Kidney (tissue), 14 donors: ENCODE results near the gene PPFIA1. TPM values are rescaled to one million over a fixed set of nuclear protein-coding genes. Genes with fewer than 3 reads are reported as not detected.

Source experiments
- DNase-seq, 5 donors: peaks; one replicate each; pipeline ENCODE4 v3.0.0-alpha.2; 2013 to 2020
- FAIRE-seq: peaks from 2 replicates; lab custom pipeline; 2012; peaks lifted over from hg19 to GRCh38; lab: Jason Lieb, UNC
- H3K27ac ChIP-seq, 2 donors: one replicate each; pipeline ENCODE4 v1.7.0; 2013; ENCODE audit warnings: low read depth in 2 of 2, low read length in 2 of 2, inconsistent platforms in 1 of 2
- H3K27me3 ChIP-seq: one replicate; pipeline ENCODE4 v1.7.1; 2013; ENCODE audit warnings: low read length, inconsistent platforms; ENCODE audit not compliant: control insufficient read depth, insufficient read depth
- H3K36me3 ChIP-seq, 3 donors: one replicate each; pipeline versions ENCODE4 v1.7.0 to v1.7.1; 2013; ENCODE audit warnings: low read length in 3 of 3, control low read depth in 1 of 3, inconsistent platforms in 1 of 3; ENCODE audit not compliant: insufficient read depth in 3 of 3, control insufficient read depth in 2 of 3
- H3K4me1 ChIP-seq, 3 donors: one replicate each; pipeline versions ENCODE4 v1.7.0 to v1.7.1; 2013; ENCODE audit warnings: low read length in 3 of 3, inconsistent platforms in 1 of 3, low read depth in 1 of 3; ENCODE audit not compliant: control insufficient read depth in 2 of 3, insufficient read depth in 2 of 3
- H3K4me3 ChIP-seq, 3 donors: one replicate each; pipeline versions ENCODE4 v1.7.0 to v1.8.1; 2013; ENCODE audit warnings: low read length in 3 of 3, control low read depth in 1 of 3, inconsistent platforms in 1 of 3
- H3K9ac ChIP-seq, 3 donors: one replicate each; pipeline versions ENCODE4 v1.7.0 to v1.7.1; 2013; ENCODE audit warnings: low read length in 3 of 3, control low read depth in 1 of 3, inconsistent platforms in 1 of 3
- H3K9me3 ChIP-seq, 3 donors: one replicate each; pipeline versions ENCODE4 v1.7.0 to v1.7.1; 2013; ENCODE audit warnings: low read length in 3 of 3, control low read depth in 1 of 3, inconsistent platforms in 1 of 3; ENCODE audit not compliant: control insufficient read depth in 2 of 3, insufficient read depth in 1 of 3
- intact Hi-C: fragments of 100-400 bp; cut with DNase I; formaldehyde crosslinking; loops from one replicate; pipeline ENCODE4 v1.11.1; 2022
- polyA plus RNA-seq: library from polyadenylated mRNA; stranded (reverse); fragments of 350-450 nt; fragmentation: Illumina TruSeq; extraction: RNeasy Lipid Tissue Mini Kit (QIAGEN cat#74804); gene quantifications from one replicate; pipeline ENCODE4 v1.2.3, GENCODE V29; 2014; ENCODE audit warnings: low read depth, low replicate concordance; ENCODE audit not compliant: insufficient read depth
- total RNA-seq: library from RNA; stranded (reverse); fragmentation: NEBNext Ultra II Directional; extraction: Animal tissue kit (Norgen Biotek cat#: 25700); gene quantifications from one replicate; pipeline ENCODE4 v1.2.1, GENCODE V29; 2021
- TF ChIP-seq, protein P1 (sequence below): IDR thresholded peaks from 3 replicates; pipeline ENCODE4 v1.5.1; 2012; ENCODE audit warnings: mild to moderate bottlenecking, moderate library complexity, borderline replicate concordance; ENCODE audit not compliant: insufficient read depth; ENCODE audit errors: extremely low read depth
- donor health status: control.
- donor health status: control.
- donor health status: control.
- donor health status: control.
- donor health status: control.
- donor health status: DM: yes; HTN: yes; CAD: no.
- donor health status: Normal renal cell carcinoma (clear cell type).

The PPFIA1 gene
- total and polyA plus RNA-seq, 2 donors from 2014 or later: 19.1 to 53.0 TPM

DNA sequence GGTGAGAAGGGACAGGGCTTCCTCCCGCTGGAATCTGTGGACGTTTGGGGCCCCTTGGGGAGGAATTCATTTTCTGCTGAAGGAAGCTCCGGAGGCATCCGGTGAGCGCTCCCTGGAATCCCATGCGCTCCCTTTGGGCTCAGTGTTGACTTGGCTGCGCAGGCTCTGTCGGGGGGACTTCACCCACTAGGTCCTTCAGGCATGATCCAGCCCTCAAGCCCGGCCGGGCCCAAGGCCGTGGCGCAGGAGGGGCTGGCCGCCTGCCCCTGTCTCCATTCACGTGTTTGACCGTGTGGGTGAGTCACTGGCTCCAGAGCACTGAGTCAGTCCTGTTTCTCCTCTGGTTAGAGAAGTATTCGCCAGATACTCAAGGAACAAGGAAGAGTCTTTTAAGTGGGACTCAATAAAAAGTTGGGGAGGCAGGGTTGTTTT, 129.2 kb downstream of the PPFIA1 start:
- Histone ChIP-seq H3K4me3 (peak overlapping the region; percentile 12 to 79 (median 72)), H3K27ac (peak overlapping the region; percentile 73 to 78), H3K9me3 (no peaks in the 10 kb centered on the region), H3K9ac (peak overlapping the region in 2 of 3 donors; percentile 55 to 86), H3K4me1 (peaks cover 4 to 19% (median 9%) of the 10 kb centered on the region in 3 donors), H3K36me3 (no peaks in the 10 kb centered on the region), H3K27me3 (no peaks in the 10 kb centered on the region)
- TF ChIP-seq, protein P1, sequence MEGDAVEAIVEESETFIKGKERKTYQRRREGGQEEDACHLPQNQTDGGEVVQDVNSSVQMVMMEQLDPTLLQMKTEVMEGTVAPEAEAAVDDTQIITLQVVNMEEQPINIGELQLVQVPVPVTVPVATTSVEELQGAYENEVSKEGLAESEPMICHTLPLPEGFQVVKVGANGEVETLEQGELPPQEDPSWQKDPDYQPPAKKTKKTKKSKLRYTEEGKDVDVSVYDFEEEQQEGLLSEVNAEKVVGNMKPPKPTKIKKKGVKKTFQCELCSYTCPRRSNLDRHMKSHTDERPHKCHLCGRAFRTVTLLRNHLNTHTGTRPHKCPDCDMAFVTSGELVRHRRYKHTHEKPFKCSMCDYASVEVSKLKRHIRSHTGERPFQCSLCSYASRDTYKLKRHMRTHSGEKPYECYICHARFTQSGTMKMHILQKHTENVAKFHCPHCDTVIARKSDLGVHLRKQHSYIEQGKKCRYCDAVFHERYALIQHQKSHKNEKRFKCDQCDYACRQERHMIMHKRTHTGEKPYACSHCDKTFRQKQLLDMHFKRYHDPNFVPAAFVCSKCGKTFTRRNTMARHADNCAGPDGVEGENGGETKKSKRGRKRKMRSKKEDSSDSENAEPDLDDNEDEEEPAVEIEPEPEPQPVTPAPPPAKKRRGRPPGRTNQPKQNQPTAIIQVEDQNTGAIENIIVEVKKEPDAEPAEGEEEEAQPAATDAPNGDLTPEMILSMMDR: no peak
- DNase-seq: peak in 2 of 5 donors; percentile 39 to 91
- no peak for FAIRE-seq
- intact Hi-C loops: no loop called here

DNA sequence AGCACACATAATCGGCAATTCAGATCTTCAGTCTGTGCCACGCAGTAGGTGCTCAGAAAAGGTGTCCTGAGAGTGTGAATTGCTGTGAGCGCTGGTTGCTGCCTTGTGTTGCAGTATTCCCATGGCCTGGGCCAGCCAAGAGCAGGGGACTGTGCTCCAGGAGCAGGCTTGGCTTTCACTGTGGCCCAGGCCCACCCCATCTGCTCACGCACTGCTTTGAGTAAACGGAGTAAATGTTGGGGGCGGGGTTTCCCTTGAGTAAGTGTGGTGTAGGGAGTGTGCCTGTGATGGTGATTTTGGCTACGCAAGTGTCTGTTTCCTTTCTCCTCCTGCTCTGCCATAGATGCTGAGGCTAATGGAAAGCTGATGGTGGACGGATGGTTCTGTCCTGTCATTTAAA, 130.2 kb downstream of the PPFIA1 start:
- Histone ChIP-seq H3K27ac (no peak overlapping the region), H3K4me3 (no peak overlapping the region)
- no peak for DNase-seq

DNA sequence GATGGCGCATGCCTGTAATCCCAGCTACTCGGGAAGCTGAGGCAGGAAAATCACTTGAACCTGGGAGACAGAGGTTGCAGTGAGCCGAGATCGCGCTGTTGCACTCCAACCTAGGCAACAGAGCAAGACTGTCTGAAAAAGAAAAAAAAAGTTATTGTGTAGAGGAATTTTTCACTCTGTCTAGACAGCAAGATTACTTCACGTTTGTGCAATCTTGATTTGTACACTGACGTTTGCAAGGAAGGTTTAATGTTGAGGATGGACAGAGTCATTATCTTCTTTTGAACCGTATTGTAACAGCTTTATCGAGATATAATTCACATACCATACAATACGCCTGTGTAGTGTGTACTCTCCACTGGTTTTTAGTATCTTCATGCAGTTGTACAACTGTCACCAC, 131.5 kb downstream of the PPFIA1 start:
- H3K27ac ChIP-seq: no peak overlapping the region
- H3K36me3 ChIP-seq: peaks cover 0 to 1% (median under 1%) of the 10 kb centered on the region in 3 donors
- no peak overlapping the region for H3K4me3 ChIP-seq
- H3K9me3 ChIP-seq: no peaks in the 10 kb centered on the region
- DNase-seq: no peak
- TF ChIP-seq, protein P1: no peak
- H3K4me1 ChIP-seq: peaks cover 4 to 19% (median 9%) of the 10 kb centered on the region in 3 donors
- H3K9ac ChIP-seq: no peak overlapping the region
- intact Hi-C loops: no loop called here
- FAIRE-seq: no peak
- H3K27me3 ChIP-seq: no peaks in the 10 kb centered on the region

More for the DNA sequence above, 130.2 kb downstream of the PPFIA1 start:
- H3K36me3 ChIP-seq: no peaks in the 10 kb centered on the region
- H3K9me3 ChIP-seq: no peaks in the 10 kb centered on the region
- FAIRE-seq: no peak
- intact Hi-C loops: no loop called here
- TF ChIP-seq, protein P1: no peak
- H3K9ac ChIP-seq: no peak overlapping the region
- H3K4me1 ChIP-seq: peaks cover 4 to 19% (median 9%) of the 10 kb centered on the region in 3 donors
- no peaks in the 10 kb centered on the region for H3K27me3 ChIP-seq

DNA sequence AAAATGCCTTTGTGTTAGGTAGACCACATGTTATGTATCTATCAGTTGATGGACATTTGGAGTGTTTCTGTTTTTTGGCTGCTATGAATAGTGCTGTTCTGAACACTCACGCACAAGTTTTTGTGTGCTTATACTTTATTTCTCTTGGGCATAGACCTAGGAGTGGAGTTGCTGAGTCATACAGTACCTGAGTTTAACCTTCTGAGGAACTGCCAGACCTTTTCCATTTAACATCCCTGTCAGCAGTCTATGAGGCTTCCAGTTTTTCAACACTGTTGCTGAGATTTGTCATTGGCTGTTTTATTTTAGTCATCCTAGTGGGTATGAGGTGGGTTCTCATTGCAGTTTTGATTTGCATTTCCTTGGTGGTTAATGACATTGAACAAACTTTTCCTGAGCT, 132.2 kb downstream of the PPFIA1 start:
- Histone ChIP-seq H3K9ac (no peak overlapping the region), H3K36me3 (peaks cover 0 to 8% (median 6%) of the 10 kb centered on the region in 3 donors), H3K27me3 (no peaks in the 10 kb centered on the region), H3K4me1 (peaks cover 1 to 13% (median 9%) of the 10 kb centered on the region in 3 donors), H3K9me3 (no peaks in the 10 kb centered on the region), H3K27ac (no peak overlapping the region), H3K4me3 (no peak overlapping the region)
- FAIRE-seq (no peak), DNase-seq (no peak)
- intact Hi-C loops: no loop called here
- TF ChIP-seq, protein P1: no peak
